Measurements from ENCODE around the gene SBF2. TPM values are rescaled to one million over a fixed set of nuclear protein-coding genes. Genes with fewer than 3 reads are reported as not detected.

Gene SBF2
- total RNA-seq, 1 experiment from 2014 or later = 30.2 TPM

GRCh38 chr11:9736365-9736764 lies 557.7 kb downstream of the SBF2 start:
- peaks cover 41 to 73% (median 63%) of the 10 kb centered on the region in 3 experiments for H3K36me3 Mint-ChIP-seq (ENCODE audit: insufficient read depth in 1 of 3, low read depth in 3 of 3)
- H3K27me3 Mint-ChIP-seq (ENCODE audit: low read depth) = no peaks in the 10 kb centered on the region

More at GRCh38 chr11:9736365-9736764, 557.7 kb downstream of the SBF2 start:
- Mint-ChIP-seq H3K4me3 (no peak overlapping the region), H3K9me3 (peaks cover 0 to under 1% of the 10 kb centered on the region in 2 experiments; a peak in 1 of 5 replicates), H3K4me1 (peaks cover 3 to 7% of the 10 kb centered on the region in 2 experiments; a peak in 2 of 4 replicates), H3K27ac (peak overlapping the region in 1 of 3 experiments; percentile 36; a peak in 2 of 7 replicates)
- Histone ChIP-seq H3K56ac (ENCODE audit: insufficient read length, low read depth, low read length) (no peak overlapping the region), H2AK5ac (ENCODE audit: insufficient read length, low read length) (no peak overlapping the region), H3K27ac (ENCODE audit: insufficient read length, low read depth, low read length) (no peak overlapping the region), H3K4ac (ENCODE audit: low read depth, low read length) (no peak overlapping the region), H3K23ac (ENCODE audit: insufficient read length, low read depth, low read length) (no peak overlapping the region), H4K91ac (ENCODE audit: insufficient read length, low read depth, low read length) (no peak overlapping the region), H3K9ac (ENCODE audit: extremely low read depth, insufficient read length, low read length) (no peak overlapping the region), H3K79me2 (ENCODE audit: insufficient read depth, low read length) (no peaks in the 10 kb centered on the region), H2AFZ (ENCODE audit: low read length) (no peak overlapping the region), H2BK12ac (ENCODE audit: insufficient read length, low read depth, low read length) (no peak overlapping the region), H4K8ac (replicated peaks; ENCODE audit: insufficient read length, low read depth, low read length) (no peak overlapping the region), H2BK15ac (ENCODE audit: low read depth, low read length) (no peak overlapping the region), H3K27me3 (ENCODE audit: insufficient read depth, low read length) (no peaks in the 10 kb centered on the region), H3K9me3 (ENCODE audit: control insufficient read depth, low read depth, low read length) (no peaks in the 10 kb centered on the region), H3K4me1 (ENCODE audit: insufficient read depth, low read length) (no peaks in the 10 kb centered on the region), H3K18ac (ENCODE audit: insufficient read length, low read depth, low read length) (no peak overlapping the region), H3K14ac (ENCODE audit: insufficient read depth, low read length) (no peak overlapping the region), H3T11ph (ENCODE audit: low read length) (no peak overlapping the region), H3K4me2 (ENCODE audit: insufficient read depth, insufficient read length, low read length) (no peak overlapping the region), H2BK20ac (ENCODE audit: low read depth, low read length, poor library complexity, severe bottlenecking) (no peak overlapping the region), H3K23me2 (ENCODE audit: insufficient read length, low read depth, low read length, poor library complexity, severe bottlenecking) (no peaks in the 10 kb centered on the region), H2BK120ac (ENCODE audit: low read depth, low read length, poor library complexity, severe bottlenecking) (no peak overlapping the region), H3K79me1 (ENCODE audit: insufficient read depth, low read depth, low read length, poor library complexity, severe bottlenecking) (no peaks in the 10 kb centered on the region), H4K5ac (ENCODE audit: insufficient read length, low read depth, low read length) (no peak overlapping the region), H4K20me1 (ENCODE audit: control insufficient read depth, insufficient read depth, insufficient read length) (no peaks in the 10 kb centered on the region), H2BK5ac (ENCODE audit: insufficient read length, low read length) (no peak overlapping the region)
- no peak for DNase-seq
- TF ChIP-seq CTCF (conservative IDR thresholded peaks at IDR 0.05) = no peak
- no CpG with 5 or more reads among the region's 2 CpGs for WGBS (ENCODE audit: extremely low coverage, insufficient read length, low lambda C conversion rate)

All from H9 (cell line).